Measurements from ENCODE around the gene LPP. TPM values are rescaled to one million over a fixed set of nuclear protein-coding genes. Genes with fewer than 3 reads are reported as not detected.
"Not testable (repeated sequence)": the region's sequence is repeated elsewhere in the genome, so short reads cannot be mapped to it uniquely, and the experiment has no call there.

Gene LPP
- total RNA-seq, 6 experiments from 2014 or later: 84.1 to 121 (median 102) TPM

- DNase-seq: no peak
- no peak for TF ChIP-seq CTCF (IDR thresholded peaks at IDR 0.05)
- no peak overlapping the region for H3K4me3 Mint-ChIP-seq
- peaks cover 85% of the 10 kb centered on the region for H3K4me1 Mint-ChIP-seq (ENCODE audit: low read depth)
- H3K27ac Mint-ChIP-seq: no peak overlapping the region
- H3K27me3 Mint-ChIP-seq (ENCODE audit: insufficient read depth): peaks cover 1% of the 10 kb centered on the region
- H3K36me3 Mint-ChIP-seq (ENCODE audit: low read depth): peaks cover 3% of the 10 kb centered on the region; the same call in 1 of the 2 replicates
- no peaks in the 10 kb centered on the region for H3K9me3 Mint-ChIP-seq
Observed at GRCh38 chr3:188435266-188435665, 281.3 kb downstream of the LPP start.

GRCh38 chr3:188437926-188438325 is 284.0 kb downstream of the LPP start:
- Mint-ChIP-seq H3K27me3 (ENCODE audit: insufficient read depth) (no peaks in the 10 kb centered on the region), H3K4me1 (ENCODE audit: low read depth) (peaks cover 69% of the 10 kb centered on the region), H3K4me3 (no peak overlapping the region), H3K9me3 (no peaks in the 10 kb centered on the region), H3K27ac (no peak overlapping the region), H3K36me3 (ENCODE audit: low read depth) (peaks cover 9% of the 10 kb centered on the region)
- no peak for DNase-seq
- TF ChIP-seq CTCF (IDR thresholded peaks at IDR 0.05): no peak

GRCh38 chr3:188439080-188439479 is 285.1 kb downstream of the LPP start:
- no peak for TF ChIP-seq CTCF (IDR thresholded peaks at IDR 0.05)
- H3K4me1 Mint-ChIP-seq (ENCODE audit: low read depth): peaks cover 60% of the 10 kb centered on the region
- no peak overlapping the region for H3K27ac Mint-ChIP-seq
- peaks cover 19% of the 10 kb centered on the region for H3K36me3 Mint-ChIP-seq (ENCODE audit: low read depth)
- H3K4me3 Mint-ChIP-seq: no peak overlapping the region
- no peaks in the 10 kb centered on the region for H3K27me3 Mint-ChIP-seq (ENCODE audit: insufficient read depth)
- no peaks in the 10 kb centered on the region for H3K9me3 Mint-ChIP-seq
- DNase-seq: no peak

GRCh38 chr3:188440340-188440972 is 286.5 kb downstream of the LPP start:
- Mint-ChIP-seq H3K36me3 (ENCODE audit: low read depth) (peaks cover 28% of the 10 kb centered on the region), H3K27me3 (ENCODE audit: insufficient read depth) (no peaks in the 10 kb centered on the region), H3K27ac (0 out of 2 replicates have a peak overlapping the region, but pooled peaks have one; percentile 12), H3K4me3 (no peak overlapping the region), H3K9me3 (peaks cover 5% of the 10 kb centered on the region; the same call in 1 of the 2 replicates), H3K4me1 (ENCODE audit: low read depth) (peaks cover 47% of the 10 kb centered on the region)
- no peak for TF ChIP-seq CTCF (IDR thresholded peaks at IDR 0.05)
- no peak for DNase-seq

GRCh38 chr3:188442430-188442829 is 288.5 kb downstream of the LPP start:
- Mint-ChIP-seq H3K9me3 (peaks cover 5% of the 10 kb centered on the region; the same call in 1 of the 2 replicates), H3K36me3 (ENCODE audit: low read depth) (peaks cover 28% of the 10 kb centered on the region), H3K27ac (no peak overlapping the region), H3K27me3 (ENCODE audit: insufficient read depth) (no peaks in the 10 kb centered on the region), H3K4me3 (no peak overlapping the region), H3K4me1 (ENCODE audit: low read depth) (peaks cover 38% of the 10 kb centered on the region)
- TF ChIP-seq CTCF (IDR thresholded peaks at IDR 0.05): no peak
- no peak for DNase-seq

GRCh38 chr3:188445175-188445574 is 291.2 kb downstream of the LPP start:
- not testable (repeated sequence) for H3K27me3 Mint-ChIP-seq (ENCODE audit: insufficient read depth); H3K4me3 Mint-ChIP-seq; DNase-seq; H3K27ac Mint-ChIP-seq; H3K9me3 Mint-ChIP-seq
- Mint-ChIP-seq H3K4me1 (ENCODE audit: low read depth) (peaks cover 21% of the 10 kb centered on the region), H3K36me3 (ENCODE audit: low read depth) (peaks cover 28% of the 10 kb centered on the region)

Measured in HFFc6 (cell line).